AG09309 (cell line): ENCODE measurements around the gene LRFN2.

ENCODE experiments used
- DNase-seq: peaks from one replicate; pipeline ENCODE4 v3.0.0-alpha.2; 2010; ENCODE audit warnings: low read depth
- H3K4me3 ChIP-seq: 2 replicates; pipeline ENCODE4 v1.5.1; 2011; ENCODE audit warnings: mild to moderate bottlenecking, low read depth, low read length, moderate library complexity; ENCODE audit not compliant: control insufficient read depth
- CTCF ChIP-seq: IDR thresholded peaks from 2 replicates; pipeline ENCODE4 v1.5.1; 2011; ENCODE audit warnings: mild to moderate bottlenecking, low read depth, low read length, inconsistent platforms; ENCODE audit not compliant: insufficient read depth, control insufficient read depth; ENCODE audit errors: missing control alignments

LRFN2 gene

GRCh38 chr6:40585223-40585622, 1.9 kb downstream of the LRFN2 start:
- TF ChIP-seq CTCF = no peak
- no peak for DNase-seq
- H3K4me3 ChIP-seq = no peak overlapping the region

- no peak overlapping the region for H3K4me3 ChIP-seq
- TF ChIP-seq CTCF = no peak
- DNase-seq = no peak
Observed at GRCh38 chr6:40584741-40585140, 2.4 kb downstream of the LRFN2 start.

GRCh38 chr6:40583709-40584108, 3.5 kb downstream of the LRFN2 start:
- no peak overlapping the region for H3K4me3 ChIP-seq
- DNase-seq = no peak
- no peak for TF ChIP-seq CTCF

- TF ChIP-seq CTCF = no peak
- no peak overlapping the region for H3K4me3 ChIP-seq
- no peak for DNase-seq
Observed at GRCh38 chr6:40582892-40583291, 4.3 kb downstream of the LRFN2 start.

- no peak for DNase-seq
- no peak overlapping the region for H3K4me3 ChIP-seq
- no peak for TF ChIP-seq CTCF
Observed at GRCh38 chr6:40579101-40579500, 8.1 kb downstream of the LRFN2 start.

GRCh38 chr6:40577672-40578071, 9.5 kb downstream of the LRFN2 start:
- no peak for TF ChIP-seq CTCF
- no peak overlapping the region for H3K4me3 ChIP-seq
- DNase-seq = no peak

GRCh38 chr6:40573221-40573620, 13.9 kb downstream of the LRFN2 start:
- no peak overlapping the region for H3K4me3 ChIP-seq
- no peak for DNase-seq
- TF ChIP-seq CTCF = no peak
